HG02798 (cell line): ENCODE measurements around the gene ANKRD30A.
"Not testable (repeated sequence)": the region's sequence is repeated elsewhere in the genome, so short reads cannot be mapped to it uniquely, and the experiment has no call there.

Experiments used
- ATAC-seq: cut with Tn5 transposase; IDR thresholded peaks from one replicate; pipeline ENCODE4 v1.9.1; 2021; ENCODE audit warnings: mild to moderate bottlenecking; ENCODE audit not compliant: unreplicated experiment, poor library complexity

The ANKRD30A gene

GRCh38 chr10:37246637-37247036 is 121.2 kb downstream of the ANKRD30A start:
- ATAC-seq: no peak

GRCh38 chr10:37255837-37256236 is 130.4 kb downstream of the ANKRD30A start:
- ATAC-seq: not testable (repeated sequence)

GRCh38 chr10:37263304-37263703 is 137.9 kb downstream of the ANKRD30A start:
- ATAC-seq: no peak

DNA sequence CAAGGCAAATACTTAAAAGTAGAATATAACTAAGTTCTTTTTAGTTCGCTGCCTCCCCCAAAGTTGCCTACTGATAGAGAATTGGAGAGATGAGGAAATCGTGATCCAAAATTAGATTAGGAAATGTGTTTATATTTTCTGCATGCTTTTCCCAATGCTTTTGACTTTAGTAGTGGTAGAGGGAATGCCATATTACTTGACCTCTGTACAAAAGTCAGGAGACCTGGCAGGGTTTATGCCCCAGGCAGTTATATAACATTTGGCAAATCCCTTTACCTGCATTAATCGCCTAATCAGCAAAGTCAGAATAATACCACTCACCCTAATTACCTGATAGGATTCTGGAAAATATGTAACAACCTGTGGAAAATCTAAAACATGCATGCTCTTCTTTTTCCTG is 142.9 kb downstream of the ANKRD30A start:
- no peak for ATAC-seq

DNA sequence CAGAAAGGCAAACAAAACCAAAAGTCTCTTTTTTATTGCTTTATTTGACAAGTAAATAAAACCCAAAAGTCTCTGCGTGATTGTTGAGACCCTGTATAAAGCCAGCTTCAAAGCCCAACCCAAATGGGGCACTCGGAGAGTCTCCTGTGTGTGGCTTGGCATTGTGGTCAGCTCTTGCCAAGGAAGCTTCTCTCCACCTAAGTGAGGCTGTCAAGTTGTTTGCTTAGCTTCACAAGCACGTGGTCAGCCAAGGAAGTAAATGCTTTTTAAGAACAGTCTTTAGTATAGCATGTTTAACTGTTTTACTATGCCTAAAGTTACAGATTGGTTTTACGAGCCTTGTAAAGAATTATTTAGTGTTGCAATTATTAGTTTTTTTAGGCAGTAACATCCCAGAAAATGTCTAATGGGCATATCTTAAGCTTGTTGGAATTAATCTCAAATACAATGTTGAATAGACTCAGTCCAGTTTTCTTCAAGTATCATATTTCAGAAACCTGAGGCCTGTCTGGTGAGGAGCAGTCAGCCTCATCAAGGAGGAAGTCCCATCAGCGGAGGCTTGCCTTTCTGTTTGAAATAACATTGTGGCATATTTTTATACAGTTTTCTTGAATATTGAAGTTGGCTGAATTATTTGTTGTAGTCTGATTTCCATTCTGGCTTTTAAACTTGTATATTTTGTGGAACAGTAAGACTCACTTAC is 144.3 kb downstream of the ANKRD30A start:
- ATAC-seq: no peak

DNA sequence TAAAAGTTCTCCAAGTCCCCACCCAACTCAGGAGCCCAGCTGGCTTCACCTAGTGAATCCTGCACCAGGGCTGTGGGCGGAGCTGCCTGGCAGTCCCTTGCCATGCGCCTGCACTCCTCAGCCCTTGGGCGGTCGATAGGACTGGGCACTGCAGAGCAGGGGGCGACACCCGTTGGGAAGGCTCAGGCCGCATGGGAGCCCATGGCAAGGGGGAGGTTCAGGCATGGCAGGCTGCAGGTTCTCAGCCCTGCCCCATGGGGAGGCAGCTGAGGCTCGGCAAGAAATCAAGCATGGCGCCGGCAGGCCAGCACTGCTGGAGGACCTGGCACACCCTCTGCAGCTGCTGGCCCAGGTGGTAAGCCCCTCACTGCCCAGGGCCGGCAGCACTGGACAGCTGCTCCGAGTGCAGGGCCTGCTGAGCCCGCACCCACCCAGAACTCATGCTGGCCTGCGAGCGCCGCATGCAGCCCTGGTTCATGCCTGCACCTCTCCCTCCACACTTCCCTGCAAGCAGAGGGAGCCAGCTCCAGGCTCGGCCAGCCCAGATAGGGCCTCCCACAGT is 149.9 kb downstream of the ANKRD30A start:
- ATAC-seq: no peak

DNA sequence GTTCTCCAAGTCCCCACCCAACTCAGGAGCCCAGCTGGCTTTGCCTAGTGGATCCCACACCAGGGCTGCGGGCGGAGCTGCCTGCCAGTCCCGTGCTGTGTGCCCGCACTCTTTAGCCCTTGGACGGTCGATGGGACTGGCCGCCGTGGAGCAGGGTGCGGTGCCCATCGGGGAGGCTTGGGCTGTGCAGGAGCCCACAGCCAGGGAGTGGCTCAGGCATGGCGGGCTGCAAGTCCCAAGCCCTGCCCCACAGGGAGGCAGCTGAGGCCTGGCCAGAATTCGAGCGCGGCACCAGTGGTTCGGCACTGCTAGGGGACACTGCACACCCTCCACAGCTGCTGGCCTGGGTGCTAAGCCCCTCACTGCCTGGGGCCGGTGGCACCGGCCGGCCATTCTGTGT is 159.7 kb downstream of the ANKRD30A start:
- ATAC-seq: no peak

DNA sequence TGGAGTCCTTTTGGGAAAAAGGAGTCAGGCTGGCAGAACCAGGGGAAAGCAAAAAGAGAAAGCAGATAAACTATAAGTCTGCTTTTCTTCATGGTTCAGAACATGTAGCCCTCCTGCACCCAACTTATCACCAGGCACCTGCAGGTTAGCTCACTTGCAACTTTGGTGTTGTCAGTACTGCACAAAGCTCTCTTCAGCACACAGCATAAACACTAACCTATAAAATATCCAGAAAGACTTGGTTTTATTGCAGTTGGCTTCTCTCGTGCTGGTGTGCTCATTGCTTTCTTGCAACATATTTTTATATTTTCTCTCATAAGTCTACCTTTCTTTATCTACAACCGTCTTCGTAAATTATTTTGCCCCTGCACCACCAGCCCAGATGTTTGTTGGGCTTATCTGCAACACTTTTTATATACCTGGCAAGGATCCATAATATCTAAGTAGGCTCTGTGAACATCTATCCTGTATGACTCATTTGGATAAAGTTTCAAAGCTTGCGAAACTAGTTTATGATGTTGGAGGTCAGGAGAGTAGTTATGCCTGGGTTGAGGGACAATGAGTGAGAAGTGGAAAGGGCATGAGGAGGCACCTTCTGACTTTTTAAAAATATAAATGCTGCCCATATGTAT is 164.6 kb downstream of the ANKRD30A start:
- no peak for ATAC-seq

DNA sequence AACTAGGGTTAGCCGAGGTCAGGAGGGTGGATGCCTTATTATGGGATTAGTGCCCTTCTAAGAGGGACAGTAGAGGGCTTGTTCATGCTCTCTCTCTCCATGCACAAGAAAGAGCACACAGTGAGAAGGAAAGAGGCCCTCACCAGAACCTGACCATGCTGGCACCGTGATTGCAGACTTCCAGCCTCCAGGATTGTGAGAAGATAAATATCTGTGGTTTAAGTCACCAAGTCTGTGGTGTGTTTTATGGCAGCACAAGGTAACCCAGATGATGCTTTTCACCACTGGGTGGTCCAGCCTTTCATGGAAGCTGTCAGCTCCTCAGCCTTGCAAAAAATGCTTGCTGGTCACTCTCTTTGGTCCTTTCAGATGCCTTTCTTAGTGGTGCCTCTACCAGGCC is 175.9 kb downstream of the ANKRD30A start:
- no peak for ATAC-seq

GRCh38 chr10:37304036-37304435 is 178.6 kb downstream of the ANKRD30A start:
- no peak for ATAC-seq

DNA sequence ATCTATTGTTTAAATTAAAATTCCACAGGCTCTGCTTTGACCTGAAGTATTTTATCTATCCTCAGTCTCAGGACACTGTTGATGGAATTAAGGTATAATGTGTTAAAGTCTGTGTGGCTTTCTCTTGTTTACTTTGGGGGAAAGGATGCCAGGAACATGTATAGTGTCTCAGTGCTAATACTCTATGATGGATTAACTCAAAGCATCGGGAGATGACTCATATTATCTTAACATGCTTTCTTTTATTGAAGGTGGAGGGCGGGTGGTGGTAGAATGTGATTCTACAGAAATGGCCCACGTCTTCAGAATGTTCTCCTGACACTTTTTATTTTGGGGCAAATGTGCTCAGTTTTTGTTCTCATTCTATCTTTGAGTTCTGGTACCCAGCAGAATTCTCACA is 189.0 kb downstream of the ANKRD30A start:
- no peak for ATAC-seq

GRCh38 chr10:37314862-37315261 is 189.5 kb downstream of the ANKRD30A start:
- no peak for ATAC-seq

- ATAC-seq: no peak
Observed at GRCh38 chr10:37344413-37344812, 219.0 kb downstream of the ANKRD30A start.

GRCh38 chr10:37379991-37380390 is 254.6 kb downstream of the ANKRD30A start:
- no peak for ATAC-seq

DNA sequence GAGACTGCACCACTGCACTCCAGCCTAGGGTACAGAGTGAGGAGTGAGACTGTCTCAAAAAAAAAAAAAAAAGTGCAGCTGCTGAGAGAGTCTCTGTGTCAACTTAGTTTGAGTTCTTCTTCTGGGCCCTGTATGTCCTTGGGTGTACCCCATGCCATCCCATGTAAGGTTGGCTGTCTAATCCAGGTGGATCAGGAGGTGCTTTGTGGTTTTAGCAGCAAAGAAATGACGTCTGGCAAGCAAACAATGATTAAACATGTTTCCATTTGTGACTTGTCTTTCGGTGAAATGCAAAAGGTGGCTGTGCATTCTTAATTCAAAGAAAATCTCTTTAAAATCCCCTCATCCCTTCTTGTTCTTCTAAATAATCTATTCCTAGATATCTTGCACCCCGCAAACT is 255.9 kb downstream of the ANKRD30A start:
- no peak for ATAC-seq

DNA sequence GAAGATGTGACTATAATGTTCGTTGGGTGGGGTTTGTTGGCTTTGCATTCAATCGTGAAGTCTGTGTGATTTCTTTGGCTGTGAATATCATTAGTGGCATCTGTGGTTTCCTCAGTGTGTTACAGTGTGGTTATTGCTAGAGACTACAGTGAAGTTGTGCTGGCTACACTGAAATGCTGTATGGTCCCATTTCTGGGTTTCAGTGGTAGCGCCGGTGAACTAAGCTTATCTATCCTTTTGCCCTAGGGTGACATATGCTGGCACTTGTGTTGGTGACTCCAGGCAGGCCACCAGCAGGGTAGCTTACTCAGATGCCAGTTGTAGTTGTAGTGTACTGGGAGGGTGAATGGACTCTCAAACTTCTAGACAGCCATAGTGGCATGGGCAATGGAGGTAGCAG is 259.5 kb downstream of the ANKRD30A start:
- ATAC-seq: no peak

DNA sequence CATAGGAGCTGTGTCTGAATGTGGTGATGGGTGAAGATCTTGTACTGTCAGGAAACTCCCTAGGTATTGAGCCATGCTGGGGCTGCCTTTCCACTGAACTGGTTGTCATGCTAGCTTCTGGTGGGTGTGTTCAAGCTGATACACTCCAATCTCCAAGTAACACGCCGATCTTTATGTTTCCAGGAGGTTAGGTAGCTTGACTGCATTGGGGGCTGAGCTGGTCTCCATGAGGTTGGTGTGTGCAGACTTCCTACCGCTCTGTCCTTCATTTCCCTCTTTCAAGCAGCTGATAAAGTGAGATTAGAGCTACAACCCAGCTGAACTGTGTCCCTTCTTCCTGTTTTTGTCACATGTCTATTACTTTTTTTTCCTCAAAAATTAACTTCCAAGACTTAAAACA is 265.5 kb downstream of the ANKRD30A start:
- no peak for ATAC-seq

GRCh38 chr10:37400774-37401173 is 275.4 kb downstream of the ANKRD30A start:
- not testable (repeated sequence) for ATAC-seq

- ATAC-seq: no peak
Observed at GRCh38 chr10:37401225-37401624, 275.8 kb downstream of the ANKRD30A start.

GRCh38 chr10:37403776-37404175 is 278.4 kb downstream of the ANKRD30A start:
- no peak for ATAC-seq
